GM19193 (cell line): ENCODE results near the gene ACR.

Experiments
- POLR2A ChIP-seq: IDR thresholded peaks from 4 replicates; pipeline ENCODE4 v1.6.1; 2011; ENCODE audit not compliant: insufficient read depth, insufficient read length; ENCODE audit errors: extremely low read depth

Gene ACR

DNA sequence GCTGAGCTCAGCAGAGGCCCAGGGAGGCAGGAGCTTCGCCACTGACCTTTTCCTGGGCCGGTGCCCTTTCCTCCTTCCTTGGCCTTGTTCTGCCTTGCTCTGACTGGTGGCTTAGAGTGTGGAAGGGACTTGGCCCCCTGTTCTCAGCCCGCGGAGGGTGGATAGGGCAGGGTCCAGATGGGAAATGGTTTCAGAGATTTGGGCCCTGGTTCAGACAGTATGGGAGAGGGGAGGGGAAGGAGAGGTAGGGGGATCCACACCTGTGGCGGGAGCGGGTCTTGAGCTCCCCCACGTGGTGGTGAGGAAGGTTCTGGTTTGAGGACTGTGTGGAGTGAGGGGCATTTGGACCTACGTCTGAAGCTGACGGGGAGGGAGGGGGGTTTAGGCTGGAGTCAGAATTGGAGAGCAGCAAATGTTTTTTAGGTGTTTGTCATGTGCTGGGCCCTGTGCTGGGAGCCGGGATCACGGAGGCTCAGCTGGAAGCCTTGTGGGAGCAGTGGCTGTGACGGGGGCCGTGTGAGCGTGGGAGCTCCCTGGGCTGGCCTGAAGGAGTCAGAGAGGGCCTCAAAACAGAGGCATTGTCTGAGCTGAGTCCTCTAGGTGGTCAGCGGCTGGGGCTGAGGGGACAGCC is 38.1 kb upstream of the ACR start:
- TF ChIP-seq POLR2A: no peak

DNA sequence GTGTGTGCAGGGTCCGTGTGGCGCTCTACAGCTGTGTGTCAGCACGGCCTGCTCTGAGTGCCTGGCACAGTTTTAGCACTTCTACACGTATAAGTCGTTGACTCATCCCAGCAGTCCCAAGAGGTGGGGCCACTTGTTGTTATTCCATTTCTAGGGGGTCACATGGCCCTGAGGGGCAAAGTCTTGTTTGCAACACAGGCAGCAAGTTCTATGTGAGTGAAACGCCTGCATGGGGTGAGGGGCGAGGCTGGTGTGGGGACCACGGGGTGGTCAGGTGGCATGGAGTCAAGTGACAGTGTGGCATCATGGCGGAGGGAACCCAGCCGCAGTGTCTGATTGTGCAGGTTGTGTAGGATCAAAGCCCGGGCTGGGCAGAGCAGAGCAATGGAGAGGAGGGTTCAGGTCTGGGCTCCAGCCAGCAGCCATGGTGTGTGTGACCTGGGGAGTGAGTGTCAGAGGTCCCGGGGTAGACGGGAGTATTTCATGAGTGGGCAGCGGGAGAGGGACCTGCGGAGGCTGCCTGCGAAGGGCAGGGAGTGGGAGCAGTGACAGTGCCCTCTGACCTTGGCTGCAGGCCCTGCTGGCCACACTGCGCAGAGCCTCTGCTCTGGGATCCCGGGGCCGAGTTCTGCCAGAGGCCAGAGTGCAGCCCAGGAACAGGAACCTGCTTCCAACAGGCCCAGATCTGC is 37.5 kb upstream of the ACR start:
- no peak for TF ChIP-seq POLR2A

DNA sequence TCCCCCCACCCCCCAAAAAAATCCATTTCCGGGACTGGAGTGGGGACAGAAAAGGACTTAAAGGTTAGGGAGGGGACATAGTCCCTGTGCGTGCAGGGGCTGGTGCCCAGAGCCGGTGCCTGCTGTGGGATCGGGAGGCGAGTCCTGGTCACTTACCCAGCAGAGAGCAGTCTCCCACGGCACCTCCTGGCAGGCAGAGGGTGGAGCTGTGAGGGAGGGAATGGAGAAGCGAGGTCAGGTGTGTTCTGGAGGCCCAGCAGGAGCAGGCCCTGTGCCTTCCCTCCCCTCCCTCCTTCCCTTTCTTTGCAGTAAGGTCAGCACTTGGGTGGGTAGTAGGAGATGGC is 37.0 kb upstream of the ACR start:
- no peak for TF ChIP-seq POLR2A

DNA sequence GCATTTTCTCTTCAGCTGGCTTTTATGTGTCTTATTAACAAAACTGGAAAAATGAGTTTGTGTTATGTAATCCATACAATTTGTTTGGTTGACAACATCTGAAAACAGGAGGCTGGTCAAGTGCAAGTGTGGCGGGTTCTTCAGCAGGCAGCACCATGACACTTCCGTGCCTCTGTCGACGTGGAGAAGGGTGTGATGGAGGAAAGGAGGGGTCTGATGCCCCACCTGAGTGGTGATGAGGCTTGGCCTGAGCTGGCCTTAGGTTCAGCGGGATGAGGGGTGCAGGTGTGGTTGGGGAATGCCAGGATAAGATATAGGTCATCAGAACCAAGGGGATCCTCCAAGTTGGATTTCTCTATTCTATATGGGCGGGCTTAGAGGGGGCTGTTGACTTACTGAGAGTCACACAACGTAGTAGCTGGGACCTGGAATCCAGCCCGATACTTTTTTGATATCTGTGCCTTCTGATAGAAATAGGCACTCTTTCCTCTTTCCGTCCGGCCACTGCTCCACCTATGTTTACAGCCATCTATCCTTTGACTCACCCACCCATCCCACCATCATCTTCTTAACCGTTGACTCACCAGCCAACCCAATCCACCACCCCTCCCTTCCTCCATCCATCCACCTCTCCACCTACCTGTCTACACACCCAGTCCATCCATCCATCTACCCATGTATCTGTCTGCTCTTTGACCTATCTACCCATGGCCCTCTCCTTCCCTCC is 36.4 kb upstream of the ACR start:
- TF ChIP-seq POLR2A: no peak

DNA sequence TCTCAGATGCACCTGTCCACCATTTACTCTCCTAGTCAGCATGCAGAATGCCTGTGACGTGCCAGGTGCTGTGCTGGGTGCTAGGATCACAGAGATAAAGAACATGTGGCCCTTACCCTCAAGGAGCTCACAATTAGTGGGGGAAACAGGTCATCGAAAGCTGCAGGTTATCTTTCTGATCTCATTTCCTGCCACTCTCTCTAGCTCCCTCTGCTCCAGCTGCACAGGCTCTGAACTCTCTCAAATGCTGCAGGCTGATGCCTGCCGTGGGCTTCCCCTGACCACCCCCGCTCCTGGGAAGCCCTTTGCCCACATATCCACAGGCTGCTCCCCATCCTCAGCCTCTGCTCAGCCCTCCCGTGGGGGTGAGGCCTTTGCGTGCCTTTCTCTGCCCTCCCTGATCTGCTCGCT is 35.7 kb upstream of the ACR start:
- no peak for TF ChIP-seq POLR2A

DNA sequence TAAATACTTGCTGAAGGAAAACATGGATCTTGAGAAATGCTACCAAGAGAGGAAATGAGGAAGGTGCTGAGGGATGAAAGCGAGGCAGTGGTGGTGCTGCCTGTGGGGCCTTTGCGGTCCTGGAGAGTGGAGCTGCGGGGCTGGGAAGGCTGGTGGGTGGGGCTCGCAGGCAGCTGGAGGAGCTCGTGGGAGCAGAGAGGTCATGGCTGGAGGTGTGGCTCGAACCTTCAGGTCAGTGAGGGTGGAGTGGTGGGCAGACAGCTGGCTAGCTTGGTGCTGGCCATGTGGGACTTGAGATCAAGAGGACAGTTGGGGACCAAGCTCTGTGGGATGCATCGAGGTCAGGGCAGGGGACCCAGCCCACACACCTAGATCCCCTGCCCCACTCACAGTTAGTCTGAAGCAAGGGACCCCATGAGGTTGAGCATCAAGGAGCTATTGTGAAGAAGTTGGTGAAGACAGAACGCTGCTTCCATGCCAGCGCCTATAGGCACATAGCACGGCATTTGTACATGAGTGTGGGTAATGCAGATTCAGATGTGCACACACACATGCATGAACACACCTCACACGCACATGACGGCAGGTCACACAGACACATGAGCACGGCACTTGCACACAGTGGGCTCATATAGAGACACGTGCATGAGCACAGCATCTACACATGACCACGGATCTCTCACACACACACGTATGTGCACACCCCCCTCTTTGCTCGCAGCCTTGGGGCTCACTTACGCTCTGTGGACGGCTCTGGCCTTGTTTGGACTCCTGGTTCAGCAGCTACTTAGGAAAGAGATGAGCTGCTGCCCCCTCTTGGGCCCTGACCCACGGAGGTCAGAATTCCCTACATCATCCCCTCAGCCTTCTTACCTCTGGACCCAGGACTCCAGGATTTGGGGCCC is 34.9 kb upstream of the ACR start:
- TF ChIP-seq POLR2A: no peak

DNA sequence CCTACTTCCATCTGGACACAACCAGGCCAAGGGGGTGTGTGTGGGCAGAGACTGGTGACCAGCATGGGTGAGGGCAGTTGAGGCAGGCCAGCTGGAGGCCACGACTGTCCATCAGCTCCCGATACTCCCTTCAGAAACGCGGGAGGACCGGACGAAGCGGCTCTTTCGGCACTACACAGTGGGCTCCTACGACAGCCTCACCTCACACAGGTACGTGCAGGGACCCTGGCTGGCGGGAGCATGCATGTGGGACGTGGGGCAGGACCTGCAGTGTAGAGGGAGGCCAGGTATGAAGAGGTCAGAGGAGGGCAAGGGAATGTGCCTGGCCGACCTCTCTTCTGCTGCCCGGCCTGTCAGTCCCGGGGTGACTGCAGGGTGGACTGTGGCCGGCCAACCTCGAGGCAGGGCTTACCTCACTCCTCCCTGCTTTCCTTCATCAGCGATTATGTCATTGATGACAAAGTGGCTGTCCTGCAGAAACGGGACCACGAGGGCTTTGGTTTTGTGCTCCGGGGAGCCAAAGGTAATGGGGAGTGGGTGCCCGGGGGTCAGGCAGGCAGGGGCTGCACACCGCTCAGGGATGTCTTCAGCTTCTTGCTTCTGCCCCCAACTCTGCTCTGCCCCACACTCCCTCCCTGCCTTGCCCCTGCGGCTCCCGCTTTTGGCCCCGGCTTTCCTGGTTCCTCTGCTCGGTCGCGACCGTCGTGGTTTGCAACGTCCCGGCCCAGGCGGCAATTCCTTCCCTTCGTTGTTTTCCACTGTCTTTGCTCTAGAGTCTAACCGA is 34.1 kb upstream of the ACR start:
- TF ChIP-seq POLR2A: no peak

DNA sequence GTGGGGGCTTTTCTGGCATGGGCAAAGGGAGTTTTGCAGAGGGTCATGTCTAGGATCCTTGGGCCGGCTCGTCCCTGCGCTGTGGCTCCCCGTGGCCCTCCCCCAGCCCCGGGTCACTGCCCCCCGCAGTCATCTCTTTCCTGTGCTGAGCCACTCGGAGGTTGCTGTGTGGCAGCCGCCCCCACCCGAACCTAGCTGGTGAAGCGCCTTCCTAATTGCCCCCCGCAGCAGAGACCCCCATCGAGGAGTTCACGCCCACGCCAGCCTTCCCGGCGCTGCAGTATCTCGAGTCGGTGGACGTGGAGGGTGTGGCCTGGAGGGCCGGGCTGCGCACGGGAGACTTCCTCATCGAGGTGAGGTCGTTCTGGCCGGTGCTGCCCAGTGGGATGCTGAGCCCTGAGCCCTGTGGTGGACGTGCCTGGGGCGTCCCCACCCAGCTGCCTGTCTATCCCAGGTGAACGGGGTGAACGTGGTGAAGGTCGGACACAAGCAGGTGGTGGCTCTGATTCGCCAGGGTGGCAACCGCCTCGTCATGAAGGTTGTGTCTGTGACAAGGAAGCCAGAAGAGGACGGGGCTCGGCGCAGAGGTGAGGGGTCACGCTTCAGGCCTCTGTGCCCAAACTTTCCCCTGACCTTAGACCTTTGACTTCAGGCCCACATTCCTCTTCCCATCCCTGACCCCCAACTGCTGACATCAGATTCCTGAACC is 33.3 kb upstream of the ACR start:
- no peak for TF ChIP-seq POLR2A

DNA sequence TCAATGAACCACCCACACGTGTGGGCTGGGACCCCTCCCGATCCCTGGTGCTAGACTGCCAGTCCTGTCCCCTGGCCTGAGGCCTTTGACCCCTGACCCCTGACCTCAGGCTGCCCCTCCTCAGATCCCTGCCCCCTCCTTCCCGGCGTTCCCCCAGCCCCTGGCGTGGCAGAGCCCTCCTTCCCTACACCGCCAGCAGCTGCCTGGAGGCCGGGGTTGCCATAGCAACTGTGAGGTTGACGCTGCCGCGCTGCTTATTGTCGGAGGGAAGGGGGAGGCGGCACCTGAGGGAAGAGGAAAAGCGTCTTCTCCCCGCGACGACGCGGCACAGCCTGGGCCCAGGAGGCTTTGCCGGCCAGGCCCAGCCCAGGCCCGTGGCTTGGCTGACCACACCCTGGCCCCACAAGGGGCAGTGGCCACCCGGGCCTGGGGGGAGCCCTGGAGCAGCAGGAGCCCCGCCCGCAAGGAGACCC is 32.7 kb upstream of the ACR start:
- no peak for TF ChIP-seq POLR2A

DNA sequence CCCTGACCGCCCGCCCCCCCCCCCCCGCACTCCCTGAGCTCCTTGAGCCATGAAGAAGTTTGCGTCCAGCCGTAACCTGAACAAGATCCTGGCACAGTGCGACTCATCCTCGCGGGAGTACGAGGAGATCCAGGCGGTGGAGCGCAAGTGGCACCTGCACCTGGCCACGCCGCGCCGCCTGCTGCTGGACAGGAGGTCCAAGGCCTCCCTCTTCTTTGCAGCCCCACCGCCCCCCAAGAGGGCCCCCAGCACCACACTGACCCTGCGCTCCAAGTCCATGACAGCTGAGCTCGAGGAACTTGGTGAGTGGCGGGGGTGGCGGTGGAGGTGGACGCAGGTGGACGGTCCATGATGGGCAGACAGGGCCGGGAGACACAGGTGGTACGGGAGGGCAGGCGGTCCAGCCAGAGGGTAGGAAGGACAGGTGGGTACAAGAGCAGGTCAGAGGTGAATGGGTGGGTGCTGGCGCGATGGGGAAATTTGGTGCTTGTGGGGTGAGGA is 32.1 kb upstream of the ACR start:
- TF ChIP-seq POLR2A: no peak

DNA sequence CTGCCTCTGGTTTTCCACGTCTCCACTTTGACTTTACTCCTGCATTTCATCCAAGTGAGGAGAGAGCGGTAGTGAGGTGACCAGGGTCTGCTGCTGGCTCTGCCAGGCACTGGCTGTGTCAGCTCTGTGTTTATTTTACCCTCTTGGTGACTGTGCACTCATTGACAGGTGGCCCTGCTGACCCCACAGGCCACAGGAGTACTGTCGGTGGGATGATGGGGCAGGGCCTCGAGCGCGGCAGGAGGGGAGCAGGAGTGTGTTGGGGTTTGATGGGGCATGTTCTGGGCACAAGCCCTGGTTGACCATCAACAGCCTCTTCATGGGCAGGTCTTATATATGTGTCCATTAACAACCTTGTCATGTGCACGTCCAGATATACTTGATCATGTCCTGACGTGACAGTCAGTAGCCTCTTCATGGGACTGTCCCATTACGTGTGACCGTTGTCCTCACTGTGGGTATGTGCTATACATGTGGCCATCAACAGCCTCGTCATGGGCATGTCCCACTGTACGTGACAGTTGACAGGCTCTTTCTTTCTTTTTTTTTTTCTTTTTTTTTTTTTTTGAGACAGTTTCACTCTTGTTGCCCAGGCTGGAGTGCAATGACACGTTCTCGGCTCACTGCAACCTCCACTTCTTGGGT is 31.4 kb upstream of the ACR start:
- no peak for TF ChIP-seq POLR2A

DNA sequence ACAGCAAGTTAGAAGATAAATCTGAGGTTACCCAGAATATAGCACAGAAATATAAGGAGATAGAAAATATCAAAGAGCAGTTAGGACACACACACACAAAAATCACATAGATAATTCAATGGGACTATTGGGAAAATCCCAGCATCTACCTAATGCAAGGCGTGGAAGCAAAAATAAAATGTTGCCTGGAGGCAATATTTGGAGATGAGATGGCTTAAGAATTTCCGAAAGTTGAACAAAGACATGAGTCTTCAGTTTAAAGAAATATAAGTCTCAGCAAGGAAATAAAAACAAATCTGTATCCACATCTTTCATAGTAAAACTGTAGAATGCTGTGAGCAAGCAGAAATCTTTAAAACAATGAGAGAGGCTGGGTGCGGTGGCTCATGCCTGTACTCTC is 29.5 kb upstream of the ACR start:
- TF ChIP-seq POLR2A: no peak

DNA sequence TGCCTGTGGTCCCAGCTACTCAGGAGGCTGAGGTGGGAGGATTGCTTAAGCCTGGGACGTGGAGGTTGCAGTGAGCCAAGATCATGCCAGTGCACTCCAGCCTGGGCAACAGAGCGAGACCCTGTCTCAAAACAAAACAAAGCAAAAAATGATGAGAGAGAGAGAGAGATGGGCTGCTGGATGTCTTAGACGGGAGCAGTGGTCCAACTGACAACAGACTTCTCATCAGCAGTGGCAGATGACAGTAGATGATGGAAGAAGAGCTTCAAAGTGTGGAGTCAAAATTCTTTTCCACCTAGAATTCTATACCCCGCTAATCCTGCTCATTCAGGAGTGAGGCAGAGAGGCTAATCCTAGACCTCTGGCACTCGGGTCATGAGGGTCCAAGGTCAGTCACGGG is 29.0 kb upstream of the ACR start:
- no peak for TF ChIP-seq POLR2A

DNA sequence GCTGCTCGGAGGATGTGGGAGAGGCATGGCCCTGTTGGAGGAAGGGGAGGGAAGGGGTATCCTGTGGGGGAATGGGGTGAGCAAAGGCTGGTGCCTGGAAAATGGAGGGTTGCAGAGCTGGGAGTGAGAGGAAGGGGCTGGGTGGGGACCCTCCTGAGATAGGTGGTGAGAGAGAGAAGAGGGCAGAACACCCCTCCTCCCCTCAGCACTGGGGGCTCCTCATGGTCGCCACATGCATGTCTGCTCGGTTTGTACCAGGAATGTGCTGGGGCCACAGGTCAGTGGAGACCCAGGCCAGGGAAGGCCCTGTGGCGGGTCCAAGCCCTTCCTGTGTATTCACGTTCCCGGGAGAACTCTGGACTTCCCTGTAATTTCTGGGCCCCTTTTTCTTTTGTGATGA is 27.8 kb upstream of the ACR start:
- no peak for TF ChIP-seq POLR2A

DNA sequence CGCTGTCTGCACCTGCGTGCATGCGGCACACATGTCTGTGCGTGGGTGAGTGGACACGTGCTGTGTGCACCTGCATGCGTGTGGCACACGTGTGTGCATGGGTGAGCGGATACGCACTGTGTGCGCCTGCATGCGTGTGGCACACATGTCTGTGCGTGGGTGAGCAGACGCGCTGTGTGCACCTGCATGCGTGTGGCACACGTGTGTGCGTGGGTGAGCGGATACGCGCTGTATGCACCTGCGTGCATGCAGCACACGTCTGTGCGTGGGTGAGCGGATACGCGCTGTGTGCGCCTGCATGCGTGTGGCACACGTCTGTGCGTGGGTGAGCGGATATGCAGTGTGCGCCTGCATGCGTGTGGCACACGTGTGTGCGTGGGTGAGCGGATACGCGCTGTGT is 27.1 kb upstream of the ACR start:
- TF ChIP-seq POLR2A: no peak
